ENCODE results near the gene PHACTR4.

DNA sequence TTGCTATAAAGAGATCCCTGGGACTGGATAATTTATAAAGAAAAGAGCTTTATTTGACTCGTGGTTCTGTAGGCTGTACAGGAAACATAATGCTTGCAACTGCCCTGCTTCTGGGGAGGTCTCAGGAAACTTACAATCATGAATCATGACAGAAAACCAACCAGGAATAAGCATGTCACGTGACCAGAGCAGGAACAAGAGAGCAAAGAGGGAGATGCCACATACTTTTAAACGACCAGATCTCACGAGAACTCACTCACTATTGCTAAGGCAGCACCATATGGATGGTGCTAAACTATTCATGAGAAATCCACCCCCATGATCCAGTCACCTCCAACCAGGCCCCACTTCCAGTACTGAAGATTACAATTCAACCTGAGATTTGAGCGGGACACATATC, 86.5 kb downstream of the PHACTR4 start:
- TF ChIP-seq, protein P1, sequence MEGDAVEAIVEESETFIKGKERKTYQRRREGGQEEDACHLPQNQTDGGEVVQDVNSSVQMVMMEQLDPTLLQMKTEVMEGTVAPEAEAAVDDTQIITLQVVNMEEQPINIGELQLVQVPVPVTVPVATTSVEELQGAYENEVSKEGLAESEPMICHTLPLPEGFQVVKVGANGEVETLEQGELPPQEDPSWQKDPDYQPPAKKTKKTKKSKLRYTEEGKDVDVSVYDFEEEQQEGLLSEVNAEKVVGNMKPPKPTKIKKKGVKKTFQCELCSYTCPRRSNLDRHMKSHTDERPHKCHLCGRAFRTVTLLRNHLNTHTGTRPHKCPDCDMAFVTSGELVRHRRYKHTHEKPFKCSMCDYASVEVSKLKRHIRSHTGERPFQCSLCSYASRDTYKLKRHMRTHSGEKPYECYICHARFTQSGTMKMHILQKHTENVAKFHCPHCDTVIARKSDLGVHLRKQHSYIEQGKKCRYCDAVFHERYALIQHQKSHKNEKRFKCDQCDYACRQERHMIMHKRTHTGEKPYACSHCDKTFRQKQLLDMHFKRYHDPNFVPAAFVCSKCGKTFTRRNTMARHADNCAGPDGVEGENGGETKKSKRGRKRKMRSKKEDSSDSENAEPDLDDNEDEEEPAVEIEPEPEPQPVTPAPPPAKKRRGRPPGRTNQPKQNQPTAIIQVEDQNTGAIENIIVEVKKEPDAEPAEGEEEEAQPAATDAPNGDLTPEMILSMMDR (conservative IDR thresholded peaks at IDR 0.05 in 1 of 2, IDR thresholded peaks at IDR 0.05 in 1 of 2; ENCODE audit: low read depth in 1 of 2, low read length in 2 of 2), result no peak
- TF ChIP-seq EZH2 (IDR thresholded peaks at IDR 0.05; ENCODE audit: low read length, missing control alignments), result no peak

All from fibroblast of lung (primary cell).